Liver (tissue), 3 donors: Measurements from ENCODE around the gene PASK.

Experiments
- ATF3 ChIP-seq: IDR thresholded peaks from 2 replicates; pipeline ENCODE4 v1.6.1; 2016; ENCODE audit warnings: antibody characterized with exemption
- CTCF ChIP-seq: fragments of 150-350 bp; IDR thresholded peaks from 2 replicates; pipeline ENCODE4 v1.5.1; 2017; ENCODE audit warnings: improper control_type of control experiment, low read depth, low read length; ENCODE audit not compliant: missing input control
- donor health status: healthy.
- donor health status: healthy.

- TF ChIP-seq CTCF (peak; percentile 9), ATF3 (no peak)
These were observed 820 bp upstream of the PASK start, which contains the start of gene PPP1R7 for GRCh38 chr2:241149925-241150659.
